NB4 (cell line): ENCODE measurements around the gene MBNL2.

ENCODE experiments used
- CTCF ChIP-seq: IDR thresholded peaks from one replicate; pipeline ENCODE4 v1.5.1; 2012; ENCODE audit warnings: low read depth, low read length
- MAX ChIP-seq: IDR thresholded peaks from 2 replicates; pipeline ENCODE4 v1.6.1; 2011; ENCODE audit warnings: low read depth, low read length
- POLR2A ChIP-seq: IDR thresholded peaks from 2 replicates; pipeline ENCODE4 v1.6.1; 2011; ENCODE audit warnings: mild to moderate bottlenecking; ENCODE audit not compliant: insufficient read length; ENCODE audit errors: extremely low read depth

DNA sequence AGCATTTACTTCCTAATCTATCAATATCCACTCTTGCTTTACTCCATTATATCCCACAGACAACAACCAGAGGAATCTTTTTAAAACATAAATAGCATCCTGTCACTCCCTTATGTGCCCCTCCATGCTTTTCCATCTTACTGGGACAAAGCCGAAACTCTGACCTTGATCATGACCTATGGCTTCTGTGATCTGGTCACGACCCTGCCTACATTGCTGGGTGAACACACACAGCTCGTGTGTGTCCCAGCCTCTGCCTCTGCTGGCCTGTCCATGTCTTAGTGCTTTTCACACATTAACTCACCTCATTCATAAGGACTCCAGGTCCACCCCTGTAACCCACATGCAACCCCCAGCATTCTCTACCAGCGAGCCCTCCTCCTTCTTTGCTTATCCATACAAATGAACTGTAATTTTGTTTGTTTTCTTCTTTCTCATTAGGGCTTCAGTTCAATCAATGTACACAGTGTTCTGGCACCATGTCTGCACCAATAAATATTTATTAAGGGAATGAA lies 115.9 kb downstream of the MBNL2 start:
- no peak for TF ChIP-seq MAX
- TF ChIP-seq POLR2A, result no peak
- no peak for TF ChIP-seq CTCF
